ENCODE data around the gene RBM33.

RBM33 gene

GRCh38 chr7:155744971-155745683 is 100.7 kb downstream of the RBM33 start:
- peak in 1 of 56 donors; percentile 28 for DNase-seq

DNA sequence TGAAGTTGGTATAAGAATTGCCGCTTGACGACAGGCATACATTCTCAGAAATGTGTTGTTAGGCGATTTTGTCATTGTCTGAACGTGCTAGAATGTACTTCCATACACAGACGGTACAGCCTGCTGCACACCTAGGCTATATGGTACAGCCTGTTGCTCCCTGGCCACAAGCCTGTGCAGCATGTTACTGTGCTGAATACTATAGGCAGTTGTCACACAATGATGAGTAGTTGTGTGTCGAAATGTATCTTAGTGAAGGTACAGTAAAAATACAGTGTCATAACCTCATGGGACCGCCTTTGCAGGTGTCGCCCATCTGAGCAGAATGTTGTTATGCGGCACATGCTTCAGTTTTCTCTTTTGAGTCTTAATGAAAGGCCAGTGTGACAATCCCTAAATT is 101.3 kb downstream of the RBM33 start:
- no peak for DNase-seq

DNA sequence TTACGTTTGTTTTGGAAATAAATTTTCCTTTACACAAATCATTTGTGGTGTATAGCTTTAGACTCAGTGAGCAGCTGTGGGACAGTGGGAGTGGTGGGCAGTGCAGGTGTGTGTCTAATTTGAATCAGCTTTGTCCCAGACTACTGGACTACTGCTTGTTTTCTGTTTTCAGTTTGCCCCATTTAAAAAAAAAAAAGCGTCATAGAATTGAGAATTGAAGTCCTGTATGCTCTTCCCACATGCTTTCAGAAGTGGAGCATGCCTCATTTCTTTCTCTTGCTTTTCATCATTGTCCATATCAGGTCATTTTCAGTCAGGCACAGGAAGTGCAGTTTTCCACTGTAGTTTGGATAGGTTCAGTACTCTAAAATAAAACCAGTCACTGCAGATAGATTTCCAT is 101.7 kb downstream of the RBM33 start:
- DNase-seq = no peak

DNA sequence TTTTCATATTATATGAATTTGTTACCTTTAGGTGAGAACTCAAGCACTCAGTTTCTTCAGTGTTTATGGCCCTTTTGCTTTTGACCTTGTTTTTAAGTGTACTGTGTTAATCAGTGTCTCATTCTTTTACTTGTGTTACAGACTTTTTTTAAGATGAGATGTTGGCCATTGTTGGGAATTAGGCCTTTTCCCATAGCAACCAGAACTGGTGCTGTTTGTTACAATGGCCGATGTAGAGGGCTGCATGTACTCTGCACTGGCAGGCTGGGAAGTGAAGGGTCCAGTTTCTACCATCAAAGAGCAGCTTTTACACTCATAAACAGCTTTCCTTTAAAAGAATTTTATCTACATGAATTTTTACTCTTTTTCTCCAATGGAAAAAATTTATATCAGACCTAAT is 102.7 kb downstream of the RBM33 start:
- no peak for DNase-seq

DNA sequence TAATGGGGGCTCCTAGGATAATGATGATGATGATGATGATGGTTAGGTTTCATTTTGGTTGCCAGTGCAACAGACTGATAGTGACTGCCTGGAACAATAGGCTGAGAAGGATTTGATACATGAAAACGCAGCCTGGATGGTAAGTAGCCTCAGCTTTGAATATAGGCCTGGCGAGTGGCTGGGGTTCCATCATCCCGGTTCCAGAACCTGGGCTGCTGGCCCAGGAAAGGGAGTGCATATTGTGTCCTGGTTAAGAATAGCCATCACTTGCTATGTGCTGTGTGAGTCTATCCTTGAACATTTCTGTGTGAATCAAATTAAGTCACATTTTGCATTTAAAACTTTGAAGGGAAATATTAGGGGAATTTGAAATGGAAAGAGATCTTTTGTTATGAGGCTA is 105.1 kb downstream of the RBM33 start:
- no peak for DNase-seq

GRCh38 chr7:155750255-155751125 is 106.0 kb downstream of the RBM33 start:
- no peak for DNase-seq

DNA sequence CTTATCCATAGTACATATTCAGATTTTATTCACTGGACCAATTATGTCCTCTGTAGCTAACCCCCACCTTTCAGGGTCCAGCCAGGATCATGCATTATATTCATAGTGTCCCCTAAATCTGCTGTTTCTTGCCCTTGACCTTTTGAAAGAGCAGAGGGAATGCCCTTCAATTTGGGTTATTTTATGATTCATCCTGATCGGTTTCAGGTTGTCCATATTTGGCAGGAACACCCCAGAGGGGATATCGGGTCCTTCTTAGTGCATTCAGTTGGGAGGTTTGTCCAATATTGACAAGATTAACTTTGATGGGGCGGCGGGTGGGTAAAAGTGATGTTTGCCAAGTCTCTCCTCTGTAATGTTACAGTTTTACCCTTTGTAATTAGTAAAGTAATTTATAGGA is 106.9 kb downstream of the RBM33 start:
- no peak for DNase-seq

DNA sequence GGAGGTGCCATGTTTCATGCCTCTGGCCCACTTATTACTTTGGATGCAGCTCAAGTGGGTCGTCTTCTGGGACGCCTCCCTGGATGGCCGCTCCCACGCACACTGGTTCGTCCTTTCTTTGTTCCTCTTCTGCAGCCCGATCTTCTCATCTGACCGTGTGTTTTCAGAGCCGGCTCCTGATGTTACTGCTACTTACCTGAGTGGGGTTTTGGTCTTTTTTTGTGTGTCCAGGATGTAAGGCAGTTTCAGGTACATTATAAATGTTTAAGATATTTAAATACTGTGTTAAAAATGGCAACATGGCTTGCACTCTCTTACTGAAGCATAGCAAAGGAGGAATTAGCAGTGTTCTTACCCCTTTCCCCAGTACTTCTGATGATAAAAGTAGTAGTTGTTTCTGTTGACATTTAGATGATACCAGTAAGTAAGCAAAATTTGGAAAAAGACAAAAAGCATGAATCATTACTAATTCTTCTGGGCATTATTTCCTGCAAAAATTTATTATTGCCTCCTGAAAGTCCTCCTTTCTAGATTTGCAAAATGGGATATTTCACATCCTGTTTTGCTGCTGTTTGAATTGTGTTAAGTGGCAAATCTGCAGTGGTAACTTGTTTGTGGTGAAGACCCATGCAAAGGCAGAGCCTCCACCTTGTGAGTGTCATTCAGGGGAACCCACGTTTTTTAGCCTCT is 108.4 kb downstream of the RBM33 start:
- DNase-seq = no peak

GRCh38 chr7:155753446-155753965 is 109.0 kb downstream of the RBM33 start:
- DNase-seq = no peak

GRCh38 chr7:155754165-155754564 is 109.7 kb downstream of the RBM33 start:
- no peak for DNase-seq

GRCh38 chr7:155755026-155755425 is 110.6 kb downstream of the RBM33 start:
- DNase-seq = no peak

DNA sequence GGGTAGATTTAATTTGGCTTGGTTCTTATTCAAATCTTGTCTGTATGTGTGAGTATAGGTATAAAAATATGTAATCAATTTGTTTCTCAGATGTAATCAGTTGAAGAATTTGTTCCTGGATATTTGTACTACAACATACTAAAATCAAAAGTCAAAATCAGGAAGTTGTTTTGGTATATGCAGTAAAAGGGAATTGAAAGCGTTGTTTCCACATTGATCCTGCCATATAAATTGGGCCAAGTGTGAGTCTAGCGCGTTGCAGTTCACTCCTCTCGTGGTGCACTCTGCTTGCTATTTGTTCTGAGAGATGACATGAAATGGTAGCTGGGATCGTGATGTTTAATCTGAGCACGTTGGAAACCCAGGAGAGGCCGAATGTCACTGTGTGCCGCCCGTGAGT is 111.9 kb downstream of the RBM33 start:
- DNase-seq = no peak

- no peak for DNase-seq
These were observed 113.9 kb downstream of the RBM33 start for GRCh38 chr7:155758348-155758747.

- DNase-seq = no peak
These were observed 115.4 kb downstream of the RBM33 start for GRCh38 chr7:155759740-155760430.

GRCh38 chr7:155761162-155761561 is 116.7 kb downstream of the RBM33 start:
- no peak for DNase-seq

GRCh38 chr7:155762036-155762435 is 117.6 kb downstream of the RBM33 start:
- DNase-seq = no peak

GRCh38 chr7:155762655-155763054 is 118.2 kb downstream of the RBM33 start:
- DNase-seq = peak in 1 of 56 donors; percentile 6

GRCh38 chr7:155763122-155763521 is 118.7 kb downstream of the RBM33 start:
- DNase-seq = no peak

GRCh38 chr7:155763691-155764437 is 119.4 kb downstream of the RBM33 start:
- DNase-seq = no peak

DNA sequence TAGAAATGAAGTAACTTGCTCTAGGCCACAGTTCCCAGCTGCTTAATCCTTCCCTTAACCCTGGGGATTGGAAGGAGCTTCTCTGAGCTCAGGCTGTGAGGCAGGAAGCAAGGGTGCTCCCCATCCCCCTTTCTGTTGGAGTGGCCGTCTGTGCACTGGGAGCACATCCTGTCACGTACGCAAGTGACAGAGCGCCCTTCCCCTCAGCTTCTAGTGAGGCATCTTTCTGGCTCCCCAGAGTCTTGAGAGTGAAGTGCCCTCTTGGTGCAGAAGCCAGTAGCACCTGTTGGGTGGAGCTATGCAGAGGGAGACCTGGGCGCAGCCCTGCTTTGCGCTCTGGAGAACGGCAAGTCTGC is 120.0 kb downstream of the RBM33 start:
- no peak for DNase-seq

DNA sequence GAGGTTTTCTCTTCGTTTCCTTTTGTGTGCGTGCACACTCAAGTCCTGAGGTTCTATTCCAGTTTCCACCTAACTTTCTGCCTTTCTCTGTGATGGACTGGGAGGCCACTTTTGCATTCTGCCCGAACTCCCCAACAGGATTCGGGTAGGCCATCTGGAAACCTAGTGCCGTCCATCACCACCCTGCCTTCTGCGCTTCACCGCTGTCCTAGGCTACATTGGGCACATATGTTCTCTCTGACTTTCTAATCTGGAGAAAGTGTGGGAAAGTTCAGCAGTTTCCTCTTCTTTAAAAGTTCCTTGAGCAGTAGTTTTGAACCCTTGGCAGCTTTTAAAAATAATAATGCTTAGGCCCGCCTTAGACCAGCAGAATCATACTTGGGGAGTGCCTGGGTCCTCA is 121.0 kb downstream of the RBM33 start:
- DNase-seq = no peak
